ENCODE measurements around the gene CDH5.

DNA sequence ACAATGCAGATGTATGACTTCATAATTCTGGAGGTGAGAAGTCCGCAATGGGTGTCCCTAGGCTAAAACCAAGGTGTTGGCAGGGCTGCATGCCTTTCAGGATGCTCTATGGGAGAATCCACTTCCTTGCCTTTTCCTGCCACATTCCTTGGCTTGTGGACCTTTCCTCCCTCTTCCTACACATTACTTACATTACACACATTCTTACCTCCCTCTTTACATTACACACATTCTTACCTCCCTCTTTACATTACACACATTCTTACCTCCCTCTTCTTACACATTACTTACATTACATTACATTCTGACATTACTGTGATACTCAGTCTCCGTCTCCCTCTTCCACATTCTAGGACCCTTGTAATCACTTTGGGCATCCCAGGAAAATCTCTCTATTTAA, 14.2 kb upstream of the CDH5 start:
- TF ChIP-seq, protein P1, sequence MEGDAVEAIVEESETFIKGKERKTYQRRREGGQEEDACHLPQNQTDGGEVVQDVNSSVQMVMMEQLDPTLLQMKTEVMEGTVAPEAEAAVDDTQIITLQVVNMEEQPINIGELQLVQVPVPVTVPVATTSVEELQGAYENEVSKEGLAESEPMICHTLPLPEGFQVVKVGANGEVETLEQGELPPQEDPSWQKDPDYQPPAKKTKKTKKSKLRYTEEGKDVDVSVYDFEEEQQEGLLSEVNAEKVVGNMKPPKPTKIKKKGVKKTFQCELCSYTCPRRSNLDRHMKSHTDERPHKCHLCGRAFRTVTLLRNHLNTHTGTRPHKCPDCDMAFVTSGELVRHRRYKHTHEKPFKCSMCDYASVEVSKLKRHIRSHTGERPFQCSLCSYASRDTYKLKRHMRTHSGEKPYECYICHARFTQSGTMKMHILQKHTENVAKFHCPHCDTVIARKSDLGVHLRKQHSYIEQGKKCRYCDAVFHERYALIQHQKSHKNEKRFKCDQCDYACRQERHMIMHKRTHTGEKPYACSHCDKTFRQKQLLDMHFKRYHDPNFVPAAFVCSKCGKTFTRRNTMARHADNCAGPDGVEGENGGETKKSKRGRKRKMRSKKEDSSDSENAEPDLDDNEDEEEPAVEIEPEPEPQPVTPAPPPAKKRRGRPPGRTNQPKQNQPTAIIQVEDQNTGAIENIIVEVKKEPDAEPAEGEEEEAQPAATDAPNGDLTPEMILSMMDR (IDR thresholded peaks at IDR 0.05), result no peak
- no peak for TF ChIP-seq POLR2A (IDR thresholded peaks at IDR 0.05)

All from Peyer's patch (tissue), 4 donors.